Activated T-helper 9 cell treated with anti-CD3 and anti-CD28 coated beads, Interleukin-2, amount 50 U/mL, for 16 hours (primary cell): ENCODE measurements around the gene CEP85L.

ENCODE experiments used
- DNase-seq: peaks from one replicate; pipeline ENCODE4 v3.0.0-alpha.2; 2020; ENCODE audit warnings: low read depth

Gene CEP85L

DNA sequence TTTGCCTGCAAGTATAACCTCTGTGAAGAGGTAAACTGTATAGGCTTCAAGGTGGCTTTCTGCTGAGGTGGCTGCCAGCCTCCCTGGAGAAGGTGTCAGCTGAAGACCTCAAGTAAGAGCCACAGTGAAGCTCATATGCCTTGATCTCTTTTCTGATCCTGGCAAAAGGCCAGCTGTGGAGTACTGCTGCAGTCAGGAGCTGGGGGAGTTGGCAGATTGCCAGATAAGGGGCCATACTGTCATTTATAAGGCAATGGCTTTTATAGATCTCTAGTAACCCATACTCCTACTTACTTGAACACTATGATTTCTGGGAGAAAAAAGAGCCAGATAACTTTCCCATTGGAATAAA, 8.8 kb upstream of the CEP85L start:
- DNase-seq, result peak; percentile 29

DNA sequence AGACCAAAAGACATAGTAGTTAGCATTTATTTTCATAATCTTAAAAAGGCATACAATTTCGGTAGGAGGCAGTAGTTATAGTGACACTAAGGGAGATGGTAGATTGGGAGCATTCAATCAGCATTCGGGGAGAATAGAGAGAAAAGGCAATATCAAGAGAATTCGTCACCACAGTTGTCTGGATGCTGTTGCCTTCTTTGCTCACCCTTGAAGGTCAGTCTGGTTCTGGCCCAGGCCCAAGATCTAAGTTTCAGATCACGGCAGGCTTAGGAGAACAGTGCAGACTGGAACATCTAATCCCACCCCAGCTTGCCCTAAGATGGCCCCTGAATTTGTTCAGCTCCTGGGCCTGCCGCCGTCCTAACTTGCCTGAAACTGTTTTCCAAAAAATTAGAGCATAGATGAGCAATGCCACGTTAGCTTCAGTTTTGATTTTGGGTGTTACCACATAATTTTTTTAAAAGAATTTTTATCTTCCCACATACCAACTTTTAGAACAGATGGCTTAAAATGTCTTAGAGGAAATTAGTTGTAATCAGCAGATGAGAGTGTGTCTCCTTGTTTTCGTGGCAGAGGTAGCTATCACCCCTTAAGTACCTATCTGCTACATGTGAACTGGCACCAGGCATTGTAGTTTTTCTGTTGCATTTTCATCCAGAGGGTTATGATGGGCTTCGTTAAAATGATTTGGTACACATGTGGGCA, 8.3 kb upstream of the CEP85L start:
- no peak for DNase-seq

DNA sequence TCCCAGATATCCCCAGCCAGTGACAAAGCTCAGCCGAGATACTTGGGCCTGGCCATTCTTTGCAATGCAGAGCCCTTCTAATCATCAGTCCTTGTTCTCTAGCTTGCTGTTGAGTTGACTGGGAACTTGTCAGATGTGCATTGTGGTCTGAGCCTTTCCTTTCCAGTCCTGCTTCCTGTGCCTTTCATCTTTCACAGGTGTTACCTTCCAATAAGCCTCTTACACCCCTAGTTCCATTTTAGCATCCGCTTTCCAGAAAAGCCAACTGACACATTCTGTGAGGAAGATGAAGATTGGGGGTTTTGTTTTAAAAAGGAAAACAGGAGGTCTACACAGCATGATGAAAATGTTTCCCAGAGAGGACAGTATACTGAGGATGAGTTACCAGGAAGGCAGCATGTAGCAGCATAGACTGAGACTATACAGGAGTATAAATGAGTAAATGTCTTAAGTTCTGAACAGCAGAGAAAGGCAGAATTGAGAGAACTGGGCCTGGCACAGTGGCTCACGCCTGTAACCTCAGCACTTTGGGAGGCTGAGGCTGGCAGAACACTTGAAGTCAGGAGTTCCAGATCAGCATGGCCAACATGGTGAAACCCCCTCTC, 5.6 kb upstream of the CEP85L start:
- DNase-seq, result no peak

DNA sequence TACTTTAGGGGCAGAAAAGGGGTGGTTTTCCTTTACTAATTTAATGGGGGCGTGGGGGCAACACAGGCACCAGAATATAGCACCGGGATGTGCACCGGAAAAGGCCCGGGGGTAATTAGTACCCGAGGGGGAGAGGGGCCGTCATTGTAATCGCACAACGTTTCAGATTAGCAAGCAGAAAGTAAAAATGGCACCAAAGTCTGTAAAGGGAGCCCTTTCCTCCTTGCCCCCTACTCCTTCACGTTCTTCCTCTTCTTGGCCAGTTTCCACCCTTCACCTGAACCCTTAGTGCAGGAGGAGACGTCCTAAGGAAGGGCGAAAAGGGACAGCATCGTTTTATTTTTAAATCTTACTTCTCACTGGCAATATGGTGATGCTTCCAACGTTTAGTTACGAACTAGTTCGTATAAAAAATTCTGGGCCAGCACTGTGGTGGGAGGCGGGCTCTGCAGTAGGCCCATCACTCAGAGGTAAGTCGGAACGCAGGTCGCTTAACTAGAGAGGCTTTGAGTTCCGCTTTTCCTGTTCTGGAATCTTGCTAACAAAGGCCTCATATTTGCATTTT, 742 bp upstream of the CEP85L start:
- DNase-seq, result no peak

DNA sequence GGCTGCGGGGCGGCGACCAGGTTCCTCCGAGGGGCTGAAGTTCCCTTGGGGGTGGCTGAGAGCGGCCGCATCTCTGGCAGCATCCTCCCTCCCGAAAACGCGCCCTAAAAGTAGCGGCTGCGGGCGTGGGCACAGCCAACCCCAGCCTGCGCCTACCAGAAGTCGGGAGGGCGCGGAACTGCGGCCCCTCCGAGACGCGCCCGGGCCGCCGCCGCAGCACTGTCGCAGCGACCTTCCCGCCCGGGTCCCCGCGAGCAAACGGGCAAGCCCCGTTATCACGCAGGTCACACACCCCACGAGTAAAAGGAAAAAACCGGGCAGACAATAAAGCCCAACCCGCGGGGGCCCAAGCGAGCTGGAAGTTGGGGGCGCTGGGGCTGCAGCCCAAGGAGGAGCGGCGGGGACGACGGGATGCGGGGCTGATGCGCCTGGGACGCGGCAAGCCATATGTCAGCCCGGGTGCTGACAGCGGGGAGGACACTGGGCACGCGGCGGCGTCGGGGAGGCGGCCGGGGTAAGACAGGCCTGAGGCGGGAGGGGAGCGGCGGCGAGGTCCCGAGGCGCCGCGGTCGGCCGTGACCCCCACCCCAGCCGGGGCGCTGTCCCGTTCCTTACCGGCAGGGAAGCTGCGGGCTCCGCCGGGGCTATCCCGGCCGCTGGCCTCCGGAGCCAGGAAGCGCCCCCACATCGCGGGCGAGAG, 659 bp downstream of the CEP85L start:
- DNase-seq, result peak; percentile 22

DNA sequence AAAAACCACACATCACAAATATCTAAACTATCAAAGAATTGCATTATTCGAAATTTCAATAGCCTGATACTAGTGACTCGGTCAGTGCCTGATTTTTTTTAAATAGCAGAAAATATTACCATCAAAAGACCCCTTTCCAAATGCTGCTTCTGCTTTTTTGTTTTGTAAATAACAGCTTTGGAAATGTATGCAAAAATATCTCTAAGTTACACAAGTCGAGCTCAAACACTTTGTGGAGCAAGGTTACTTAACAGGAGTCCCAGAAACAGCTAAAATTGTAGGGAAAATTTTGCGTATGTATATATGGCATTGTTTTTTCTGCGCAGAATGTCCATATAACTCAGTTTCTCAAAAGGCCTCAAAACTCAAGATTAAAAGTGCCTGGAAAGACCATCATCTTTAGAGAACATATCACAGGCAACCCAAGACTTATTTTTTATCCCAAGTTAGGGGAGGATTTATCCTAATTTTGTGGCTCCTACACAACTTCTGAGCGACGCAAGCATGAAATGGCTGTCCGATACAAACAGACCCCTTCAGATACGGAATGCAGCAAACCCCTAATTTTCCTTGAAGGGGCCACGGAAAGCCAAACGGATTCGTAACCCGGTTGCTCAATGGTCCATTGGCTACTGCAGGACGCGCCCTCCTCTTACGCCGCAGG, 1.3 kb downstream of the CEP85L start:
- no peak for DNase-seq

DNA sequence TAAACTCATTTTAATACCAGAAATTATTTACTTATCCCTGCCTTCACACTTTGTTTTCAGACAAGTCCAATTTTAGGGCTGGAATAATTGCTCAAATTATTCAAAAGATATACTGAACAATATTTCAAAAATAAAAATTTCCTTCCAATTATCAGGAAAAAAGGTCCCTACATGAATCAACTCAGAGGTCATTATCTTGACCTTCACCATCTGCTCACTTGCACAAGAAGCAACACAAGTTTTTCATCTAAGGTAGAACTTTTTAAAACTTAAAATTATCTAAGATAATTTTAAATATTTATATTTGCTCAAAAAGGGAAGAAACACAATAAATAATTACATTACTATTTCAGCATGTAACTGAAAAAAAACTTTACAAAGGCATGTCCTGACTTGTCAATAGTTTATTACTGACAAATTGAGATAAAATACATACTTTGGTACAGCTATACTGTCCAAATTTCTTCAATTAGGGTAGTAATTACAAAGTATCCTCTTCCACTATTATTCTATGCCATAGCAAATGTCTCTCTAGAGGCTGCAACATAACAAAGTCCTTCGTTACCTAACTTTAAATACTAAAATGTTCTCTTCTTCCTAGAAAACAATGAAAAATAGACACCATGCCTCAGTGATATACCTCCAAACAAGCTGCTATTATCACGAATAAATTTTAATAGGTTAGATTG, 2.4 kb downstream of the CEP85L start:
- DNase-seq, result no peak

DNA sequence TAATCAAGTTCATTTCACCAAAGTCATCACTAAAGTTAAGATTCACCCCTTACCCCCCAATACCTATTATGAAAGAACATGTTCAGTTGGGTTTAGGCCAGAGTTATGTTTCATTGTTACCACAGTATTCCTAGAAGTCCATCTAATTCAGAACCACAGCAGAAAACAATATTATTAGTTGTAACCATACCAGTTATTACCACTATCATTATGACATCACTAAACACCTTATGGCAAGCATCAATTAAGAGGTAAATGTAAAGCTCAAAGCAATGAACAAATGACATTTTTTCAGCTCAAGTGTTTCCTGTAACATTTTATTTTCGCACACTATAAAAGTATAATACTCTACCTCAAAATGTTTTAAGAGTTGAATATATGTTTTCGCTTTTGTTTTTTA, 4.4 kb downstream of the CEP85L start:
- no peak for DNase-seq

DNA sequence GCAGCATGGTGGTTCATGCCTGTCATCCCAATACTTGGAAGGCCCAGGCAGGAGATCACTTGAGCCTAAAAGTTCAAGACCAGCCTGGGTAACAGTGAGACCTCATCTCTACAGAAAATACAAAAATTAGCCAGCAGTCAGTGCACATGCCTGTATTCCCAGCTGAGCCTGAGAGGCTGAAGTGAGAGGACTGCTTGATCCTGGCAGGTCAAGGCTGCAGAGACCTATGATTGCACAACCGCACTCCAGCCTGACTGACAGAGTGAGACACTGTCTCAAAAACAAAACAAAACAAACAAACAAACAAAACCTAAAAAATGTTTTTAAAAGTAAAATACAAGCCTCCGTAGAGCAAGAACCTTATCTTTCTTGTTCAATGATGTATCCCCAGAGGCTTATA, 6.0 kb downstream of the CEP85L start:
- DNase-seq, result no peak

DNA sequence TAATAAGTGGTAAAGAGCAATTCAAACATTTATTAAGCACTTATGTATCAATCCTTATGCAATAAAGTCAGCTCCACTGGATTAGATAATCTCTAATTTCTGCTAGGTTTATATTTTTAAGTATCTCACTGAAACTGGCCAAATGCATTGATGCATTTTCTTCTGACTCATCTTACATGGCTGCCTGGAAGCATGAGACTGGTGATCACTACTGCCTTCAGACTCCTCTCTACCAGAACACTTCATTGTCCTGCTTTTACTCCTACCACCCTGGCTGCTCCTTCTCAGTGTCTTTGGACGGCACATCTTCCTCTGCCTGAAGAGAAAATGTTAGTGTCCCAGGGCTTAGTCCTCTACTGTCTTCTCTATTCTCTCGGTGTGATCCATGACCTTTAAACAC, 7.4 kb downstream of the CEP85L start:
- no peak for DNase-seq

DNA sequence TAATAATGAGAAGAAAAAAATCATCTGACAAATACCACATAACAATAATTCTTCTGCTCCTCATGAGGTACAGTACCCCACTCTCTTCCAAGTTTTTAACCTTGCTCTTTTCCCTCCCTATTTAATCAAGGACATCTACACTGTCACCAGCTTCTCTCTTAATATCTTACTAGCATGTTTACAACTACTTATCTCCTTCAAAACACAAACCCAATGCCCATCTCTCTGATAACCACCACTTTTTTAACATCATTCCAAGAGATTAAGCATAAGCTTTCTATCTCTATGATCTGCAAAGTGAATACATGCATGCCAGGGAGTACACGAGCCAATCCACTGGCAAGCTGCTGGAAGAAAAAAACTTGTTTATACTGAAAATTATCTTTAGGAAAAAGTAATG, 10.3 kb downstream of the CEP85L start:
- no peak for DNase-seq

DNA sequence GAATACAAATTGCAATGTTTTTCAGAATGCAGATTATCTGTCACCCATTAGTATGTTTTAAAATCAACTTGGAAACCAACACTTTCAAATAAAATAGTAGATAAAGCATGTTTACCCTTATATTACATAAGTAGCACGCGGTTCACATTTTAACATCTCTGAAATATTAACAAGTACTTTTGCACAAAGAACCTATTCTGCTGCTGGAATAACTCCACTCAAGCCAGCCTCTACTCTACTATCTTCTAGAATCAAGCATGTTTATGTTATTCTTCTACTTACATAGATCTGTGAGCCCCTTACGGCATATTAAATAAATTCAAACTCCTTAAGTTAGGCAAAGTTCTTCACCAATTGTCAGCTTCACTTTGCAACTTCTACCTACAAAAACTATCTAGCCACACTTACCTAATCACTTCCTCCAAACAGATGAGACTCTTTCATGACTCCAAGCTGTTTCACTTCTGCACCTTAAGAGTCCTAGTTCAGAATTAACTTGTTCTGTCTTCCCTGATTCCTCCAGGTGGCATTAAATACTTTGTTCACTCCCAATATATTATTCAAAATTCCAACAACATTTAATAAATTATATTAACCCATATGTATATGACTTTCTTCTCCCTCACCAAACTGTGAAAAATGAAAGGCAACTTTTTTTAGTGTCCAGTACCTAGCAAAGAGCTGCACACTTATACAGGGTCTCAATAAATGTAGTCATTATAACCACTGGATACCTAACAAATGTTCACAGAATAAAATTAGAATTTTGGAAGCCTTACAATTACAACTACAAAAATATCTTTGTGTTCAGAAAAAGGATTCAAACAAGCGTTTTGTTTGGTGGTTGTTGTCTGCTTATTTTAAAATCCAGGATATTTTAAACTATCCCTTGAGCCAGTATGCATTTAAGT, 12.1 kb downstream of the CEP85L start:
- no peak for DNase-seq

DNA sequence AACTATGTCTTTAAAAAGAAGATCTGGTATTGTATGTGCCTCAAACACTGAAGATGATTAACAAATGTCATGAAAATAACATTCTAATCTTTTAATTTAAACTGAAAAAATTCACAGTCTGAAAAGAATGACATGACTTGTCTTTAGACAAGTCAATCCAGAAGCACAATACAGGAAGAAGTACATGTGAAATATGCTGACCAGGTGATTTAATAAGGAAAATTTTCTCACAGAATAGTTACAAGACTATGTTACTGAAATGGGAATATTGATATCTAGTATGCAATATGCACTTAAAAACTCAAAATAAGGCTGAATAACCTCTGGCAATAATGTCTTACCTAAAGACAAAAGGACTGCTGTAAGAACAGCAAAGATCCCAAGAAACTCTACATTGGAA, 13.1 kb downstream of the CEP85L start:
- no peak for DNase-seq

DNA sequence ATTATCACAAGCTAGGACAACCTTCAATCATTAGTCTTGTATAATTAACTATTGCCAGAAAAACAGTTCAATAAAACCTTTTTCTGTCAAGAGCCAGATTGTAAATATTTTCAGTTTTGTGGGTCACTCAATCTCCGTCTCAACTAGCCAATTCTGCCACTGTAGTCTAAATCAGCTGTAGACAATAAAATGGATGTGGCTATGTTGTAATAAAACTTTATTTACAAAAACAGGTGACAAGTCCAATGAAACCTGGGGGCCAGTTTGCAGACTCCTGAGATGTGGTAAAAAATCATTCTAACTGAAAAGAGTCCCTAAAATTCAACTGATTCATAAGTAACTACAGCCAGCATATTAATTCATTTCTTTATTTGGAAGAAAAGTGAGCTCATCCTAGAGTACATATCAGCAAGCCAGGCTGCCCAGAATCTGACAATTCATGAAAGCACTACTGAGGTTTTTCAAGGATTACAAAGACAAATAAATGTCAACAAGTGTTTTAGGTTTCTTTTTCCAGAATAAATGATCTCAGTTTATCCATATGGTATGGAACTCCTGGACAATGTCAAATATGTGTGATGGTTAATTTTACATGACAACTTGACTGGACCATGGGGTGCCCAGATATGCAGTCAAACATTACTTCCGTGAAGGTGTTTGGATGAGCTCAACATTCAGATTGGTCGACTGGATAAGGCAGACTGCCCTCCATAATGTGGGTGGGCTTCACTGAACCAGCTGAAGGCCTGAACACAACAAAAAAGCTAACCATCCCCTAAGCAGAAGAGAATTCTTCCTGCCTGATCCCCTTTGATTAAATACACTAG, 15.3 kb downstream of the CEP85L start:
- DNase-seq, result no peak

DNA sequence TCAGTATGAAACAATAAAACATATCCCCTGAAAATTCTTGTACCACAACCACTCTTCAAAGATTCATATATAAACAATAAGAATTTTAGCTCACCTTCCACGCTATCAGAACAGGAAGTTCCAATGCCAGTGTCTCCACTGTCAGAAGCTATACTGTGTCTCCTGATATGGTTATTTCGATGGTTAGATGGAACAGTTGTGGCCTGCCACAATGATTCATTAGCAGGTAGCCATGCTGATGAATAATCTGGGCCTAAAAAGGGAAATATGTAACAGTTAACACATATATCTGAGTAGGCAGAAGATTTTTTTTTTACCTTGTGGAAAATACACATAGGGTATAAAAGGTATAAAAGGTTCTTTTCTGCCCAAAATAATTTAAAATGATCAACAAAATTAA, 19.0 kb downstream of the CEP85L start:
- DNase-seq, result no peak

DNA sequence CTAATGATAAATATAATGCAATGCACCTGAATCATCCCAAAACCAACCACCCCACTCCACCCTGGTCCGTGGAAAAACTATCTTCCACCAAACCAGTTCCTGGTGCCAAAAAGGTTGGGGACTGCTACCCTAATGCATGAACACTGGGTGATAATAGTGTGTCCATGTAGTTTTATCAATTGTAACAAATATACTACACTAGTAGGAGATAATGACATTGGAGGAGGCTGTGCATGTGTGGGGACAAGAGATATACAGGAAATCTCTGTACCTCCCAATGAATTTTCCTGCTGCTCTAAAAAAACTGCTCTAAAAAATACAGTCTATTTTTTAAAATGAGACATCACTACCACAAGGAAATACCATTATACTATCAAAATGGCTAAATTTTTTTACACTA, 20.5 kb downstream of the CEP85L start:
- DNase-seq, result no peak

DNA sequence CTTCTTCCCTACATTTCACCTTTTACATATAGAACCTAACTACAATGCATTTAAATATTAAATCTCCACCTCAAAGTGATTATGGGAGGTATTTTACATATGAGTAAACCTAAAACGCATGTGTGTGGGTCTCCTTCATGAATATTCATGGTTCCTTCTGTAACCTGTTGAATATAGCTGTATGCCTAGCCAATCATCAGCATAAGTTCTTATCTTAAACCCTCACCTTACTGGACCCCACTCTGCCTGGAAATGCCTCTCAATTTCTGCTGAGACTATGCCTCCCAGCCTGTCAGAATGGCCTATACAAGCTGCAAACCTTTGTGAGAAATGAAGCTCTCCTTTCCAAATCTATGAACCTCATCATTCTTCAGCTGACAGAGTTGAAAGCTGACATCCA, 21.3 kb downstream of the CEP85L start:
- no peak for DNase-seq

DNA sequence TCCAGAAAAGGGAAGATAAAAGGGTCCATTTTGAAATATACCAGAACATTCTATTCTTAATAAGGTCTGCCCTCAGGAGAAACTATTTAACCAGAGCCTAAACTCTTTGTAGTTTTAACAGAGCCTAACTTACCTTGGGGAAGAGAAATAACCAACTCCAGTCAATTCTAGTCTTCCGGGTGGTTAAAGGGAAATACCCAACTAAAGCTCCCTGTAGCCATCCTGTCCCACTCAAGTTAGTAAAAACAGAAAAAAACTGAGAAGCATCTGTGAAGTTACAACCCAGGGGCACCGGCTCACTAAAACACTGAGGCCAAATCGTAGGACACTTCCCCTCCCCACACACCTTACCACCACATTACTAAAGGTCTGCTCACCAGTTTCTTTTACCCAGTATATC, 23.7 kb downstream of the CEP85L start:
- DNase-seq, result no peak

DNA sequence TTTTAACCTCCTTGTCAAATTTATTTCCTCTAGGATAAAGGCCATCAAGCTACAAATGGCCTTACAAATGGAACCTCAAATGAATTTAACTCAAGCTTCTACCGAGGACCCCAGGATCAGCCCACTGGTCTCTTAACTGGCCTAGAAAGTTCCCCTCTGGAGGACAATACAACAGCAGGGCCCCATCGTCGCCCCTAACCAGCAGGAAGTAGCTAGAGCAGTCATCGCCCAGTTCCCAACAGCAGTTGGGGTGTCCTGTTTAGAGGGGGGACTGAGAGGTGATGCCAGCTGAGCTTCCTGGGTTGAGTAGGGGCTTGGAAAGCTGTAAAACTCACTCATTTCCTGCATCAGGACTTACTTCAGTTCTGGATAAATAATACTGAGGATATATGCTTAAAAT, 25.6 kb downstream of the CEP85L start:
- no peak for DNase-seq

DNA sequence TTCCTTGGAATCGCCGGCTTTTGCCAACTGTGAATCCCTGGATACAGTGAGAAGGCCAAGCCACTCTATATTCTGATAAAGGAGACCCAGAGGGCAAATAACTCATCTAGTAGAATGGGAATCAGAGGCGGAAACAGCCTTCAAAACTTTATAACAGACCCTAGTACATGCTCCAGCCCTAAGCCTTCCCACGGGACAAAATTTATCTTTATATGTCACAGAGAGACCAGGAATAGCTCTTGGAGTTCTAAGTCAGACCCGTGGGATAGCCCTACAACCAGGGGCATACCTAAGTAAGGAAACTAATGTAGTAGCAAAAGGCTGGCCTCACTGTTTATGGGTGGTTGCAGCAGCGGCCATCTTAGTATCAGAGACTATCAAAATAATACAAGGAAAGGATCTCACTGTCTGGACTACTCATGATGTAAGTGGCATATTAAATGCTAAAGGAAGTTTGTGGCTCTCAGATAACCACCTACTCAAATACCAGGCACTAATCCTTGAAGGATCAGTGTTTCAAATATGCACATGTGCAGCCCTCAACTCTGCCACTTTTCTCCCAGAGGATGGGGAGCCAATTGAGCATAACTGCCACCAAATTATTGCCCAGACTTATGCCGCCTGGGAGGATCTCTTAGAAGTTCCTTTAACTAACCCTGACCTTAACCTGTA, 29.5 kb downstream of the CEP85L start:
- no peak for DNase-seq
